Peyer's patch (tissue), 4 donors: Measurements from ENCODE around the gene GATM. TPM values are rescaled to one million over a fixed set of nuclear protein-coding genes. Genes with fewer than 3 reads are reported as not detected.

Experiments
- DNase-seq, 3 donors: peaks; one replicate each; pipeline ENCODE4 v3.0.0-alpha.2; 2017 to 2019
- H3K27ac ChIP-seq, 4 donors: fragments of 200-600 bp; sonication (generic); one replicate each; pipeline ENCODE4 v1.5.1; 2016 to 2019
- H3K27me3 ChIP-seq, 2 donors: fragments of 200-600 bp; sonication (generic); one replicate each; pipeline ENCODE4 v1.5.1; 2019
- H3K36me3 ChIP-seq, 3 donors: fragments of 200-600 bp; sonication (generic); one replicate each; pipeline ENCODE4 v1.5.1; 2016 to 2019
- H3K4me1 ChIP-seq, 4 donors: fragments of 200-600 bp; sonication (generic); one replicate each; pipeline ENCODE4 v1.5.1; 2016 to 2019
- H3K4me3 ChIP-seq, 4 donors: fragments of 200-600 bp; sonication (generic); 1 replicate in 3 of 4; 2 replicates in 1 of 4; pipeline ENCODE4 v1.5.1; 2016 to 2019; ENCODE audit warnings: mild to moderate bottlenecking in 1 of 4
- H3K9me3 ChIP-seq, 4 donors: fragments of 200-600 bp; sonication (generic); one replicate each; pipeline ENCODE4 v1.5.1; 2016 to 2019; ENCODE audit warnings: mild to moderate bottlenecking in 1 of 4
- POLR2A ChIP-seq, 2 donors: fragments of 450-650 bp; IDR thresholded peaks; one replicate each; pipeline ENCODE4 v1.5.1; 2017; ENCODE audit warnings: antibody characterized with exemption in 2 of 2, mild to moderate bottlenecking in 2 of 2, moderate library complexity in 2 of 2
- total RNA-seq, 4 donors: library from RNA; depleted of rRNA; stranded (reverse); fragments of >200 nt; gene quantifications; one replicate each; pipeline ENCODE4 v1.1.0, GENCODE V29; 2016
- TF ChIP-seq, protein P1 (sequence below), 6 experiments: fragments of 450-650 bp in 4 of 6; fragments of 200-600 bp in 2 of 6; sonication (generic) in 1 of 6; IDR thresholded peaks; one replicate each; pipeline ENCODE4 v1.5.1; 2017 to 2019; ENCODE audit warnings: antibody characterized with exemption in 6 of 6, mild to moderate bottlenecking in 3 of 6, moderate library complexity in 1 of 6

Gene GATM
- total RNA-seq, 4 donors from 2014 or later: 112 to 196 (median 168) TPM

DNA sequence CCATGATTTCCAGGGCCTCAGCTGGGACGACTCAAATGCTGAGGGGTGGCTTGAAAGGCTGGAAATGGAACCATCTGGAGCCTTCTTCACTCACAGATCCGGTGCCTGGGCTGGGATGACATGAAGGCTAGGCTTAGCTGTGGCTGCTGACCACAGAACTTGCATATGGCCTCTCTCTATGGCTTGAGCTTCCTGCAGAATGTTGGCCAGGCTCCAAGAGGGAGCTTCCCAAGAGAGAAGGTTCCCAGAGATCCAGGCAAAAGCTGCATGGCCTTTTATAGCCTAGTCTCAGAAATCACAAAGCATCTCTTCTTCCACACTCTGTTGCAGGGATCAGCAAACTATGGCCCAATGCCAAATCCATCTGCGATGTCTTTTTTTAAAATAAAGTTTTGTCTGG lies 44.8 kb downstream of the GATM start:
- no peaks in the 10 kb centered on the region for H3K9me3 ChIP-seq
- DNase-seq: no peak
- no peak overlapping the region for H3K27ac ChIP-seq
- H3K27me3 ChIP-seq: no peaks in the 10 kb centered on the region
- TF ChIP-seq, protein P1, sequence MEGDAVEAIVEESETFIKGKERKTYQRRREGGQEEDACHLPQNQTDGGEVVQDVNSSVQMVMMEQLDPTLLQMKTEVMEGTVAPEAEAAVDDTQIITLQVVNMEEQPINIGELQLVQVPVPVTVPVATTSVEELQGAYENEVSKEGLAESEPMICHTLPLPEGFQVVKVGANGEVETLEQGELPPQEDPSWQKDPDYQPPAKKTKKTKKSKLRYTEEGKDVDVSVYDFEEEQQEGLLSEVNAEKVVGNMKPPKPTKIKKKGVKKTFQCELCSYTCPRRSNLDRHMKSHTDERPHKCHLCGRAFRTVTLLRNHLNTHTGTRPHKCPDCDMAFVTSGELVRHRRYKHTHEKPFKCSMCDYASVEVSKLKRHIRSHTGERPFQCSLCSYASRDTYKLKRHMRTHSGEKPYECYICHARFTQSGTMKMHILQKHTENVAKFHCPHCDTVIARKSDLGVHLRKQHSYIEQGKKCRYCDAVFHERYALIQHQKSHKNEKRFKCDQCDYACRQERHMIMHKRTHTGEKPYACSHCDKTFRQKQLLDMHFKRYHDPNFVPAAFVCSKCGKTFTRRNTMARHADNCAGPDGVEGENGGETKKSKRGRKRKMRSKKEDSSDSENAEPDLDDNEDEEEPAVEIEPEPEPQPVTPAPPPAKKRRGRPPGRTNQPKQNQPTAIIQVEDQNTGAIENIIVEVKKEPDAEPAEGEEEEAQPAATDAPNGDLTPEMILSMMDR (IDR thresholded peaks at IDR 0.05): no peak
- no peak for TF ChIP-seq POLR2A (IDR thresholded peaks at IDR 0.05)
- H3K36me3 ChIP-seq: no peaks in the 10 kb centered on the region
- no peak overlapping the region for H3K4me3 ChIP-seq
- H3K4me1 ChIP-seq: no peaks in the 10 kb centered on the region

DNA sequence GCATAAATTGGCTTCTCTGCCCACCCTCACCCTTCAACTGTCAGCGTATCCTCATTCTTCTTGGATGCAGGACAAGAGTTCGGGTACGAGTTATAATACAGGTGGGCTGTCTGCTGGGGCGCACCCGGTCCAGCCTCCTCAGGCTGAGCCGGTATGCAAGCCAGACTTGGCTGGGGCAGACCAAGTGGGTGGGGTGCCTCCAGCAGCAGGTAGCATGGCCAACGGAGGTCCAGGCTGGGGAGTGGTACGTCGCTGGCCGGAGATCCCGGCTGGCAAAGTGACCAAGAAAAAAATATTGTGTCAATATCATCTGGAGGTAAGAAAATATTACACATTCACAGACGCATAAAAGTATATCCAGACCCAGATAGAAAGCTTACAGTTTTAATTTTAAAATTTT lies 45.6 kb downstream of the GATM start:
- Histone ChIP-seq H3K27me3 (no peaks in the 10 kb centered on the region), H3K4me1 (no peaks in the 10 kb centered on the region), H3K36me3 (no peaks in the 10 kb centered on the region), H3K9me3 (no peaks in the 10 kb centered on the region), H3K27ac (no peak overlapping the region), H3K4me3 (no peak overlapping the region)
- no peak for TF ChIP-seq POLR2A (IDR thresholded peaks at IDR 0.05)
- TF ChIP-seq, protein P1 (IDR thresholded peaks at IDR 0.05): no peak
- DNase-seq: no peak

DNA sequence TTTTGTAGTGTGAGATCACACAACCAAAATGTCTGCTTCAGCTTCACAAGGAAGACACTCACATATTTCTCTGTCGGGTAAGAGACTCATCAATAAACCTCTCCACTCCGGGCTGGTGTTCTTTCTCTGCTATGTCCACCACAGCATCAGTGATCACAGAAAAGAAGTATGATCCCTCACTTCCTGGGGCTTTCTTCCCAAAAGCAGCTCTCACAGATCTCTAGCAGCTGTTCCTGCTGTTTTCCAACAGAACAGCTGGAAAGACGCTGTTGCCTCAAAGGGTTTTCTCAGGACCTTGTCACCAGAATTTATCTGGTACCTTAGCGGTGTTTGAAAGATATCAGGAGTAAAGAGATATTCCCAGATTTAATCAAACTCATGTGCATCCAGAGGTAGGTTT lies 46.4 kb downstream of the GATM start:
- Histone ChIP-seq H3K27me3 (no peaks in the 10 kb centered on the region), H3K4me1 (no peaks in the 10 kb centered on the region), H3K9me3 (no peaks in the 10 kb centered on the region), H3K27ac (peak overlapping the region in 2 of 4 donors; percentile 13 to 17), H3K36me3 (no peaks in the 10 kb centered on the region), H3K4me3 (no peak overlapping the region)
- no peak for DNase-seq
- TF ChIP-seq, protein P1 (IDR thresholded peaks at IDR 0.05): no peak
- TF ChIP-seq POLR2A (IDR thresholded peaks at IDR 0.05): no peak

DNA sequence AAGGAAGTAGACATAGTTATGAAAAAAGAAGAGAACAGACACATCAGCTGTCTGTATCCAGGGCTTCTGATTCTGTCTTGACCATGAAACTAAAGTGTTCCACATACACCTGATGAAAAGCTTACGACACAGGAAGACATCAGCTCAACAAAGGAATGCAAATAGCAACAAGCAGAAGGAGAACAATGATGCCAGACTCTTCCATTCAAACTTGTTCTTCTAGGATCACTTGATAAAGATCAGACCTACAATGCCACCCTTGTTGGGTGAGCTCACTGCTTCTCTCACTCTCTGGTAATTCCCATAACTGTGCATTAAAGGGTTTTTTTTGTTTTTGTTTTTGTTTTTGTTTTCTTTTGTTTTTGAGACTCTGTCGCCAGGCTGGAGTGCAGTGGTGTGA lies 49.7 kb downstream of the GATM start:
- Histone ChIP-seq H3K36me3 (no peaks in the 10 kb centered on the region), H3K4me3 (no peak overlapping the region), H3K4me1 (no peaks in the 10 kb centered on the region), H3K27ac (no peak overlapping the region), H3K9me3 (no peaks in the 10 kb centered on the region), H3K27me3 (no peaks in the 10 kb centered on the region)
- TF ChIP-seq, protein P1 (IDR thresholded peaks at IDR 0.05): no peak
- TF ChIP-seq POLR2A (IDR thresholded peaks at IDR 0.05): no peak
- DNase-seq: no peak

DNA sequence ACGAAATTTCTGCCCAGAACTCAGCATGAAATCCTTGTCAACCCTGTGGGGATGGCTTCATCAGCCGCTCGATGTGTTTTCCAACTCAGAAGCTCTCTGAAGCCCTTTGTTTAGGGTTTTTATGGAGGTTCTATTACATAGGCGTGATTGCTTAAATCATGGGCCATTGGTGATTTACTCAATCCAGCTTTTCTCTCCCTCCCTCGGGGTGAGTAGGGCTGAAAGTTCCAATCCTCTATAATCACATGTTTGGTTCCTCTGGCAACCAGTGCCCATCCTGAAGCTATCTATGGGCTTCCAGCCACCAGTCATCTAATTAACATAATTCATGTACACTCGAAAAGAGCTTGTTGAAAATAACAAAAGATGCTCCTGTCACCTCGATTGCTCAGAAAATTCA lies 51.6 kb downstream of the GATM start:
- no peaks in the 10 kb centered on the region for H3K9me3 ChIP-seq
- H3K27ac ChIP-seq: no peak overlapping the region
- no peak overlapping the region for H3K4me3 ChIP-seq
- no peak for TF ChIP-seq POLR2A (IDR thresholded peaks at IDR 0.05)
- TF ChIP-seq, protein P1 (IDR thresholded peaks at IDR 0.05): no peak
- no peak for DNase-seq
- H3K4me1 ChIP-seq: no peaks in the 10 kb centered on the region
- H3K36me3 ChIP-seq: no peaks in the 10 kb centered on the region
- H3K27me3 ChIP-seq: no peaks in the 10 kb centered on the region

DNA sequence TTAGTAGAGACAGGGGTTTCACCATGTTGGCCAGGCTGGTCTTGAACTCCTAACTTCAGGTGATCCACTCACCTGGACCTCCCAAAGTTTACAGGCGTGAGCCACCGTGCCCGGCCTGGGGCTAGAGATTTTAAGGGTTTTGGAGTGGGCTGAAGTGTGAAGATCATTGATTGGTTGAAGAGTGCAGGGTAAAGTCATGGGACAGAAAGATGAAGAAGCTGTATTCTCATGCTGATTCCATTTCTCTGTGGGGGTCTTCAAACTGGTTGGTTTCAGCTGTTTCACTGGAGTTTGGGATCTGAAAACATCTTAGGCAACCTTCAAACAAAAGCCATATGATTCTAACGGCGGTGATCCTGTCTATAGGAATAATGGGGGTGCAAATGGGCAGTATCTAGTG lies 52.1 kb downstream of the GATM start:
- no peaks in the 10 kb centered on the region for H3K4me1 ChIP-seq
- no peak for TF ChIP-seq POLR2A (IDR thresholded peaks at IDR 0.05)
- TF ChIP-seq, protein P1 (IDR thresholded peaks at IDR 0.05): no peak
- H3K27ac ChIP-seq: no peak overlapping the region
- H3K9me3 ChIP-seq: no peaks in the 10 kb centered on the region
- no peaks in the 10 kb centered on the region for H3K36me3 ChIP-seq
- H3K4me3 ChIP-seq: no peak overlapping the region
- no peaks in the 10 kb centered on the region for H3K27me3 ChIP-seq
- DNase-seq: no peak
